ENCODE measurements around the gene DAO.
"Not testable (repeated sequence)": the region's sequence is repeated elsewhere in the genome, so short reads cannot be mapped to it uniquely, and the experiment has no call there.

Gene DAO

DNA sequence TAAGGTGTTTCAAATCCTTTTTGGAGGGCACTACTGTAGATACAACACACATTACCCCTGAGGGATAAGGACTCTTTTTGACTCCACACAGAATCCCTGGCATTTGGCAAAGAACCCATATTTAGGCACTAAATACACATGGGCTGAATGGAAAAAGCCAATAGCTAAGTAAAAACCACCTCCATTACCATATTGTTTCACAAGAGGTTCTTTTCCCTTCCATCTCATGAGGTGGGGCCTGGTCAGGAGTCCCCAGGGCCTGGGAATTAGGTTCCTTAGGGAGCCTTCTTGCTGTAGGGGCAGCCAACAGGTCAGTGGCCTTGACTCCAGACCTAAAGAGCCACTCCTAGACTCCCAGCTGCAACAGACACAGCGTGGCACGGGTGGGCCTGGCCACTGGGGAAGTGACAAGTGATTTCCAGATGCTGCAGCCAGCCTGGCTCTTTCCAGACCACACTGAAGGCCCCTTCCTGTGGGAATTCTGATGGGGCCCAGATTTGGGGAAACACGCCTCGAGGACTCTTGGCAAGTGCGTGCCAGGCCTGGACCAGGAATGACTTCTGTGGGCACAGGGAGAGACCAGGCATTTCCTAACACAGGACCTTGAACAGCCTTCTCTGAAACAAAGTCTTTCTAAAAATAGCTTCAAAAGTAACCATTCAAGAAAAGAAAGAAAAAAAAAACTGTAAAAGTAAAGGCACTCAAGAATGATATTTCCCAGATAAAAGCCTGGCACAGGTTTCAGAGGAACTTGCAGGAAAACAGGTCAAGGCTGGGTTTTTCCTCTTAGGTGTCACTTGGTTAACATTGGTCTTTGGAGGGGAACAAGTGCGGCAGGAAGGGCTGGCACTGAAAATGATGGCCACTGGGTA, 40.6 kb upstream of the DAO start:
- no peak for TF ChIP-seq CTCF (IDR thresholded peaks at IDR 0.05; ENCODE audit: control extremely low read depth, extremely low read depth, low read depth, missing control alignments)
- DNase-seq (ENCODE audit: extremely low spot score): no peak
- POLR2A ChIA-PET: interaction anchor here (1.0 to 1.3 kb wide), 2 partner anchors 10 to 11 kb away, joined by 3 to 4 read pairs; no protein-coding TSS in a partner anchor
- CTCF ChIA-PET: interaction anchor here (0.8 to 3.1 kb wide), 4 partner anchors 12 to 222 kb away, joined by 3 to 12 read pairs (median 6); no protein-coding TSS in a partner anchor

GRCh38 chr12:108839890-108840230, 40.0 kb upstream of the DAO start:
- ChIA-PET CTCF (interaction anchor here (0.8 to 3.1 kb wide), 2 partner anchors 14 to 36 kb away, joined by 3 to 8 read pairs; no protein-coding TSS in a partner anchor), POLR2A (no interaction called here)
- no peak for DNase-seq (ENCODE audit: extremely low spot score)
- no peak for TF ChIP-seq CTCF (IDR thresholded peaks at IDR 0.05; ENCODE audit: control extremely low read depth, extremely low read depth, low read depth, missing control alignments)

GRCh38 chr12:108840605-108841332, 39.1 kb upstream of the DAO start:
- no peak for DNase-seq (ENCODE audit: extremely low spot score)
- TF ChIP-seq CTCF (IDR thresholded peaks at IDR 0.05; ENCODE audit: control extremely low read depth, extremely low read depth, low read depth, missing control alignments): no peak
- ChIA-PET CTCF (interaction anchor here (2.2 kb wide), 1 partner anchor 10 kb away, joined by 6 read pairs; no protein-coding TSS in a partner anchor), POLR2A (interaction anchor here (1.1 kb wide), 1 partner anchor 10 kb away, joined by 3 read pairs; no protein-coding TSS in a partner anchor)

GRCh38 chr12:108841825-108842224, 38.1 kb upstream of the DAO start:
- DNase-seq (ENCODE audit: extremely low spot score): not testable (repeated sequence)
- ChIA-PET CTCF (interaction anchor here (1.0 to 2.2 kb wide), 2 partner anchors 9 kb away, joined by 3 to 6 read pairs; no protein-coding TSS in a partner anchor), POLR2A (interaction anchor here (0.6 kb wide), 1 partner anchor 16 kb away, joined by 4 read pairs; no protein-coding TSS in a partner anchor)

DNA sequence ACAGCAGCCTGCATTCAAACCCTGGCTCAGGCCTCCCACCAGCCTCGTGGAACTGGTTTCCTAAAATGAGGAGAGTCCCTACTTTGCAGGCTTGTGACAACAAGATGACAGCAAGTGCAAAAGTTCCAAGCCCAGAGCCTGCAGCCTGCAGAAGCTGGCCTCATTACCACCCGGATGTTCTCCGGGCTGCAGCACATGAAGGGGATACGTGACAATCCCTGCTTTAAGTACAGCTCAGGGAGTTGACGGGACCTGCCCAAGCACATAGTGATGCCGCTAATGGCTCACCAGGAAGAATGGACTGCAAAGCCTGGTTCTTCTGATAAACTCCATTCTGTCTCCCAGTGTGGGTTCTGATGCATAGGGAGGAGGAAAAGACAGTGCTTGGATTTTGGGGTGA, 37.5 kb upstream of the DAO start:
- CTCF ChIA-PET: interaction anchor here (0.9 to 2.2 kb wide), 3 partner anchors 8 to 10 kb away, joined by 3 to 6 read pairs (median 3); no protein-coding TSS in a partner anchor
- no peak for DNase-seq (ENCODE audit: extremely low spot score)
- TF ChIP-seq CTCF (IDR thresholded peaks at IDR 0.05; ENCODE audit: control extremely low read depth, extremely low read depth, low read depth, missing control alignments): no peak
- POLR2A ChIA-PET: interaction anchor here (0.6 kb wide), 1 partner anchor 17 kb away, joined by 4 read pairs; no protein-coding TSS in a partner anchor

DNA sequence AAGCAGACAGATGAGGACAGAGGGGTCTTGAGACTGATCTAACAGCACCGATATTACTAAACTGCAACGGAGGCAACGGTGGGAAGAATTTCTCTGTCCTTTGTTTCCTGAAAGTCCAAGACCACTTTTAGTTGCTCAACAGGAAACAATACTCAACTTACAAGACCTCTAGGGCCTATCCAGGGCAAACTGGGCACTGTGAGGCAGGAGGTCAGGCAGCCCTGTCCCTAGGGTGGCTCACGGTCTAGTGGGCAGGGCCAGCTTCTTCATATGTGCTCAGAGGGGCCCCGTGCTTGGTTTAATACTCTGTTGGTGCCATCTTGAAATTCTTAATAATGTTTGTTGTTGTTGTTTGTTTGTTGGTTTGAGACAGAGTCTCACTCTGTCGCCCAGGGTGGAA, 36.7 kb upstream of the DAO start:
- DNase-seq (ENCODE audit: extremely low spot score): no peak
- POLR2A ChIA-PET: no interaction called here
- TF ChIP-seq CTCF (IDR thresholded peaks at IDR 0.05; ENCODE audit: control extremely low read depth, extremely low read depth, low read depth, missing control alignments): no peak
- CTCF ChIA-PET: interaction anchor here (0.9 kb wide), 1 partner anchor 10 kb away, joined by 3 read pairs; no protein-coding TSS in a partner anchor
